GM12873 (cell line): ENCODE measurements around the gene TMEM119.

Experiments used
- TF ChIP-seq, protein P1 (sequence below): IDR thresholded peaks from 2 replicates; pipeline ENCODE4 v1.5.1; 2012; ENCODE audit warnings: low read depth, mild to moderate bottlenecking, moderate library complexity, low read length, control low read depth; ENCODE audit not compliant: insufficient read depth; ENCODE audit errors: missing control alignments

The TMEM119 gene

DNA sequence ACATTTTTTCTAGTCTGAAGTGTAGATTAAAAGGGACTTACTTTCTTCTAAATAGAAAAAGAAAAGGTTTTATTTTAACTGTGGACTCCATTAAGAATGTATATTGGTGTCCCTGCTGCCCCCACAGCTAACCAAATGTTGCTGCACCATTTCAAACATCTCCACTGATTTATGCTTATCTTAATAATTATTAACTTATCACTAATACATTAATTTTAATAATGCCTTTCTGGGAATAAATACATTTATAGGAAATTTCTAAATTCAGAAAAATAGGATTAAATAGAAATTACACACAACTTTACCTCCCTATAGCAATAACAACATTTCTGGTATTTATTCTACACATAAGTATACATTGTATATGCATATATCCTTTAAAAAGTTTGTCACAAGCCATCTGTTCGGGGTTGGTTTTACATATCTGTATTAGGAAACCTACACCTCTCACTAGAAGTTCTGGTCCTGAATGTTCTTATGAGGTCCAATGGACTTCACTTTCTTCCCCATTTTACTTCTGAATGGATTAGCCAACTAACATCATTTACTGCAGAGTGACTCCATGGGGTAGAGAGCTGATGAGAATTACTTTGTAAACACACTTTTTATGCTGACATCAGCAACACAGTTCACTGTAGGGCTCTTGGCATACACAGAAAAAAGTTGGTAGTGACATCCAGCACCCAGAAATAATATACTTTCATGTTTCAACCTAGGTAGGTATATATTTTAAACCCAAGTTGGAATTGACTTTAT is 45.2 kb upstream of the TMEM119 start:
- TF ChIP-seq, protein P1, sequence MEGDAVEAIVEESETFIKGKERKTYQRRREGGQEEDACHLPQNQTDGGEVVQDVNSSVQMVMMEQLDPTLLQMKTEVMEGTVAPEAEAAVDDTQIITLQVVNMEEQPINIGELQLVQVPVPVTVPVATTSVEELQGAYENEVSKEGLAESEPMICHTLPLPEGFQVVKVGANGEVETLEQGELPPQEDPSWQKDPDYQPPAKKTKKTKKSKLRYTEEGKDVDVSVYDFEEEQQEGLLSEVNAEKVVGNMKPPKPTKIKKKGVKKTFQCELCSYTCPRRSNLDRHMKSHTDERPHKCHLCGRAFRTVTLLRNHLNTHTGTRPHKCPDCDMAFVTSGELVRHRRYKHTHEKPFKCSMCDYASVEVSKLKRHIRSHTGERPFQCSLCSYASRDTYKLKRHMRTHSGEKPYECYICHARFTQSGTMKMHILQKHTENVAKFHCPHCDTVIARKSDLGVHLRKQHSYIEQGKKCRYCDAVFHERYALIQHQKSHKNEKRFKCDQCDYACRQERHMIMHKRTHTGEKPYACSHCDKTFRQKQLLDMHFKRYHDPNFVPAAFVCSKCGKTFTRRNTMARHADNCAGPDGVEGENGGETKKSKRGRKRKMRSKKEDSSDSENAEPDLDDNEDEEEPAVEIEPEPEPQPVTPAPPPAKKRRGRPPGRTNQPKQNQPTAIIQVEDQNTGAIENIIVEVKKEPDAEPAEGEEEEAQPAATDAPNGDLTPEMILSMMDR = no peak

DNA sequence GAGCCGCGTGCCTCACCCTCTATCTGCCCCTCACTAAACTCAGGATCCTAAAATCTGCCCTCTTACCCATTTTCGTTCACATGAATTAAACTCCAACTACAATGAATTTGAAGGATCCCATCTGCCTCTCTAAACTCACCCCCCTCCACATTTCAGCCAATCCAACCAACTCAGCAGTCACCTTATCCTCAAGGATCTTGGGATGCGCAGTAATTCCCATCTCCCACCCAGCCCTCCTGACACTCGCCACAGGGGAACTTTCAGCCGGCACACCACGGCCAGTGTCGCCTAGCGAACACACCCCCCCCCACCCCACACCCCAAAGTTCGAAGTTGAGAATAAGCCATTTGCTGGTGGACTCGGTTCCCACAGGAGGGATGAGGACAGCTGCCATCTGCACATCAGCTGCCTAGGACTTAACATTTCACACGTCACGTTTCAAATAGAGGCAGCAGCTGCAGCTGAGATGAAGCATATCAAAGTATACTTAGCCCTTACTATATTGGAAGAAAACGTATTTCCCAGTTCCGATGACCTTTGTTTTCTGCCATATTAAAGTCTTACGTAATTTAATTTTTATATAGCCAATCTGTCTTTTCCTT is 44.5 kb upstream of the TMEM119 start:
- TF ChIP-seq, protein P1 = no peak

DNA sequence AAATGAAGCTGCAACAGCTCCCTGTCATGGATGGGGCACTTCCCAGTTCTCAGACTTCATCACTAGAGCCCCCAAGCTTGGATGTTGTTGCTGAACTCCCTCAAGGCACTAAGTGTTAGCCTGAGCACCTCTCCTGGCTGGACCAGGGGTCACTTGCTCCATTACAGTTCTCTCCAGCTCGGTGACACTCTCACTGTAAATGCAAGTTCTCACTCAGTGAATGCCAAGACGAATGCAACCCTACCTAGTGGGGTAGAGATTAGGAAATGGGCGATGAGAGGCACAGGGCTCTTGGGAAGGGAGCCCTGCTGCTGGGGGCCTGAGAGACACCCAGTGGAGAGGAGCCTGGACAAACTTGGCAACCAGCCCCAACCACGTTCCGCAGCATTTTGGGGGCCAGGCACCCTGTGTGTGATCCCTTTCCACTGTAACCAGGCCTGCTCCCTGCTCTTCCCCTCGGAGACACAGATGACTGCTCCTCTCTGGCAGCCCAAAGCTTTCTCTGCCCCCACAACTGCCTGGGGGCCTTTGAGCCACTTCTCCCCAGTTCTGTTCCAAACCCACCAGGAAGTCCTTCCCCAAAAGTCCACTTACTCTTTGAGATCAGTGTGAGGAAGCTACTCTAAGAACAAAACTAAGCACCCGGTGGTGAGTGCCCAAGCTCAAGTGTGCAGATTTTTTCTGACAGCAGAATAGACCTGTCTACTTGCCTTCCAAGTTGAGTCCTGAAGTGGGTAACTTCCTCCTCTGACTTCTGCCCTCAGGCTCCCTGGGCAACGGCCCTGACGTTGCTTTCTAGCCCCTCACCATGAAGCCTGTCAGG is 43.8 kb upstream of the TMEM119 start:
- TF ChIP-seq, protein P1 = no peak

DNA sequence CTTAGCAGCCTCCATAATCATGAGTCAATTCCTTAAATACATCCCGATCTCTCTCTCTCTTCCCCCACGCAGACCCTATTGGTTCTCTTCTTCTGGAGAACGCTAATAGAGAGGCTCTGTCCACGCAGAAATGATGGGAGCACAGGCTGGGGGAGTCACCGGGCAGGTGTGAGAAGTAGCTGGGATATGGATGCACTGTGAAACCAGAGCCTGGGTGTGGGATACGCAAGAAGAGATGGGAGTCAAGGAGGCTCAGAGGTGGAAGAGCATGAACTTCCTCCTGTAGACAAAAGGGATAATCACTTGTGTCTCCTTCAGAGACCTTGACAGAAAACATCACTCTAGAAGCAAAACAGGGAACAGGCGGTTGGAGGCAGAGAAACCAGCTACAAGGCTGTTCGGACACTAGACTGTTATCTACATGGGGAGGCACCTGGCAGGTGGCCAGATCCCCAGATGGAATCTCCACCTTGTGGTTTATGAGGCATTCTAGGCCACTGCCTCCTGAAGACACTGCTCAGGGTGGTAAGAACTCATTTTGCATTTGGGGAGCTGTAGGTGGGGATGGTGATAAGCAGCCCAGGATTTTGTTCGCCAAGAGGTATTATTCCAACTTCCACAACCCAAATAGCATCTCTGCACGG is 43.0 kb upstream of the TMEM119 start:
- TF ChIP-seq, protein P1 = no peak

DNA sequence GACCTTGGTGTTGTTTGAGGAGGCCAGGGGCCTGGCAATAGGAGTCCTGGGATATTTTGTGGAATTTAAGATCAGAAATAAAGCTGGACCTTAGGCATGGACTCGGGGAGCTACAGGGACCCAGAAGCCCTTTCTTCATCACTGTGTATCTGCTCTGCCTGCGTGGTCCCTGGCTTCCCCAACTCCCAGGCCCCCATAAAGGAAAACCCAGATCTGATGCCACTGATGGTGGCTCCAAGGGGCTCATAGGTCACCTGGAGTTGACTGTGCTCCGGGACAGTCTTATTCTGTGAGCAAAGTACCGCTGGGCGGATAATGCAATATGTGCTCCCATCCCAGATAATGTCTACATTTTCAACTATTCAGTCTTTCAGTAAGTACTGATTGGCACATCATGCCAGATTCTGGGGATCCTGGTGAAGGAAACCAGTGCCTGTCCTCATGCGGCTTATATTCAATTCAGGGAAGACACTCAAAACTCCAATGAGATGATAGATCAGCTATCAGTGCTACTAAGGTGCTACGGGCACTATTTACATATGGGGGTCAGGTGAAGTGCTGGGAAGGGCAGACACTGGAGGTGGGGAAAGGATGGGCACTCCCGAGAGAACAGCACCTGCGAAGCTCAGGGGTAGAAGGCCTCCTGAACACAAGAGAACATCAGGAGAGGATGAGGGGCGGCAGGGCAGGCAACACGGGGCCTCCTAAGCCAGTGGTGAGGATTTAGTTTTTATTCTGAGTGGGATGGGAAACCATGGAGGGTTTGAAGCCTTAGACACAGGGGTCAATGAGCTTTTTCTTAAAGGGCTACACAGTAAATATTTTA is 41.3 kb upstream of the TMEM119 start:
- TF ChIP-seq, protein P1 = no peak

DNA sequence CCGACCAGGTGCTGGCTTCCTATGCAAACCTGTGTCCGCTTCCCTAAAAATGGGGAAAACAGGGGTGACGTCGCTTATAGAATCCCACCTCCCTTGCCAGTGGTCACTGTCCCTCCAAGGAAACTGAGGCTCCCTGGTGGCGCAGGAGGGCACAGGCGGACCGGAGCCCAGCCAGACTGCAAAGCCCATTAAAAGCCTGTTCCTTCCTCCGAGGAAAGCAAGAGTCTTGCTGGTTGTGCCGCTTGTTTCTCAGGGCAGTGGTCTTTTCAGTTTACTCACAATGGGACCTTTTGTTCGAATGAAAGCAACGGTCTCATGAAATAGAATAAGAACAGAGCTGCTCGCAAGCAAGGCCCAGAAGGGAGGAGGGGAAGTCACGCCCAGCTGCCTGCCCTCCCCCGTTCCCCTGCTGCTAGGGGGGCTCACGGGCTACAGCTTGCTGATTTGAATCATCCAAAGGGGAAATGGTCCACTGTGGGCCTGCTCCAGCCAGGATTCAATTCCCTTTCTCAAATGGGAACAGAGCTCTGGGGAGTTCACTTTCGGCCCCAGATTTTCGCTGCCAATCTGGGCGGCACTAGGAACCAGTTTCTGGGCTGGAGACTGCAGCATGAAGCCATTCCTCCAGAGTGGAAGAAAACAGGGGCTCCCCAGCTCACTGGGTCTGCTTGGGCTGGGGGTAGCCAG is 40.4 kb upstream of the TMEM119 start:
- TF ChIP-seq, protein P1 = no peak
